B cell (primary cell): ENCODE measurements around the gene STPG3. TPM values are rescaled to one million over a fixed set of nuclear protein-coding genes. Genes with fewer than 3 reads are reported as not detected.

Experiments
- ATAC-seq: fragments of 200-7000 bp; cut with Tn5 transposase; one replicate; pipeline ENCODE4 v1.10.0; 2021; ENCODE audit warnings: low read depth, mild to moderate bottlenecking, moderate number of reproducible peaks, moderate library complexity
- CTCF ChIA-PET: fragments of 350-600 bp; sonication (Branson Sonifier 250); formaldehyde crosslinking; loops from one replicate; lab custom pipeline; 2021; ENCODE audit warnings: antibody characterized with exemption, inconsistent platforms; lab: Charles Lee
- POLR2A ChIA-PET: fragments of 350-600 bp; sonication (Branson Sonifier 250); formaldehyde crosslinking; loops from one replicate; lab custom pipeline; 2021; ENCODE audit warnings: antibody characterized with exemption; lab: Charles Lee
- DNase-seq: peaks from one replicate; pipeline ENCODE4 v3.0.0; 2013
- H2AFZ ChIP-seq: 2 replicates; pipeline ENCODE4 v1.6.1; 2012; ENCODE audit warnings: mild to moderate bottlenecking, low read depth, low read length; ENCODE audit not compliant: insufficient read depth, poor library complexity, severe bottlenecking
- H3K27ac ChIP-seq, 2 donors: 1 replicate in 1 of 2; 2 replicates in 1 of 2; pipeline ENCODE4 v1.5.1; 2012 to 2013; ENCODE audit warnings: low read length in 2 of 2, mild to moderate bottlenecking in 2 of 2, moderate library complexity in 1 of 2
- H3K27me3 ChIP-seq, 4 experiments: fragments of 200-600 bp in 1 of 4; sonication (generic) in 1 of 4; replicated peaks in 1 of 4; 1 replicate in 2 of 4; 2 replicates in 2 of 4; pipeline versions ENCODE4 v1.6.1 to v1.7.0; 2013 to 2016; ENCODE audit warnings: low read length in 3 of 4, mild to moderate bottlenecking in 2 of 4, mixed read lengths in 1 of 4, moderate library complexity in 1 of 4; ENCODE audit not compliant: insufficient read depth in 4 of 4, control insufficient read depth in 3 of 4; ENCODE audit errors: control extremely low read depth in 1 of 4
- H3K36me3 ChIP-seq, 2 experiments: replicated peaks in 1 of 2; 1 replicate in 1 of 2; 2 replicates in 1 of 2; pipeline versions ENCODE4 v1.6.1 to v1.7.1; 2013; ENCODE audit warnings: low read length in 1 of 2; ENCODE audit not compliant: insufficient read depth in 2 of 2, control insufficient read depth in 1 of 2; ENCODE audit errors: control extremely low read depth in 1 of 2, extremely low read depth in 1 of 2
- H3K4me1 ChIP-seq, 2 donors: fragments of 200-600 bp in 1 of 2; sonication (generic) in 1 of 2; 1 replicate in 1 of 2; 2 replicates in 1 of 2; pipeline versions ENCODE4 v1.5.1 to v1.6.1; 2013 to 2017; ENCODE audit warnings: low read length in 2 of 2; ENCODE audit not compliant: control insufficient read depth in 2 of 2, insufficient read depth in 2 of 2
- H3K4me2 ChIP-seq: replicated peaks from 2 replicates; pipeline ENCODE3; 2012; ENCODE audit warnings: mild to moderate bottlenecking, low read depth, low read length; ENCODE audit not compliant: poor library complexity, severe bottlenecking
- H3K4me3 ChIP-seq, 5 experiments: fragments of 200-600 bp in 1 of 5; sonication (generic) in 1 of 5; 1 replicate in 3 of 5; 2 replicates in 2 of 5; pipeline versions ENCODE4 v1.5.1 to v1.7.0; 2011 to 2016; ENCODE audit warnings: low read length in 4 of 5, mild to moderate bottlenecking in 4 of 5, low read depth in 2 of 5, control low read depth in 1 of 5, moderate library complexity in 1 of 5; ENCODE audit not compliant: insufficient read depth in 1 of 5; ENCODE audit errors: control extremely low read depth in 1 of 5, extremely low read depth in 1 of 5
- H3K79me2 ChIP-seq: fragments of 200-600 bp; sonication (generic); one replicate; pipeline ENCODE4 v1.6.0; 2016; ENCODE audit warnings: low read length; ENCODE audit not compliant: control insufficient read depth, insufficient read depth
- H3K9ac ChIP-seq: fragments of 200-600 bp; sonication (generic); 2 replicates; pipeline ENCODE4 v1.6.1; 2017; ENCODE audit warnings: mild to moderate bottlenecking, low read length, moderate library complexity
- H3K9me3 ChIP-seq, 3 donors: one replicate each; pipeline versions ENCODE4 v1.6.1 to v1.7.1; 2013; ENCODE audit warnings: low read length in 2 of 3; ENCODE audit not compliant: control insufficient read depth in 2 of 3, insufficient read depth in 1 of 3; ENCODE audit errors: control extremely low read depth in 1 of 3
- H4K20me1 ChIP-seq: 2 replicates; pipeline ENCODE4 v1.6.0; 2012; ENCODE audit warnings: mild to moderate bottlenecking, low read length; ENCODE audit not compliant: insufficient read depth, control insufficient read depth, poor library complexity, severe bottlenecking
- H3K27ac Mint-ChIP-seq: one replicate; pipeline ENCODE4 v1.8.0; 2021; ENCODE audit warnings: mixed read lengths
- H3K27me3 Mint-ChIP-seq: one replicate; pipeline ENCODE4 v1.8.0; 2021; ENCODE audit warnings: mixed read lengths
- H3K4me1 Mint-ChIP-seq: one replicate; pipeline ENCODE4 v1.8.0; 2021; ENCODE audit warnings: mixed read lengths
- H3K4me3 Mint-ChIP-seq: one replicate; pipeline ENCODE4 v1.8.0; 2021; ENCODE audit warnings: mixed read lengths
- H3K9me3 Mint-ChIP-seq: one replicate; pipeline ENCODE4 v1.8.0; 2022; ENCODE audit warnings: mixed read lengths; ENCODE audit not compliant: insufficient read depth
- EZH2 ChIP-seq: IDR thresholded peaks from 2 replicates; pipeline ENCODE4 v1.6.1; 2012; ENCODE audit warnings: borderline replicate concordance, low read depth, mild to moderate bottlenecking, moderate library complexity, low read length; ENCODE audit not compliant: insufficient read depth, poor library complexity, severe bottlenecking
- WGBS: methylation state at CpG from one replicate; pipeline ENCODE4 v1.1.5; 2013; ENCODE audit warnings: missing lambda C conversion rate; ENCODE audit not compliant: insufficient coverage; 5-methylcytosine and 5-hydroxymethylcytosine counted together
- intact Hi-C: fragments of 100-400 bp; cut with micrococcal nuclease; formaldehyde crosslinking; loops from one replicate; pipeline ENCODE4 v1.10.0; 2022
- polyA plus RNA-seq: library from polyadenylated mRNA; depleted of rRNA; stranded (reverse); fragments of >200 nt; gene quantifications from 2 replicates; pipeline ENCODE4 v1.2.3, GENCODE V29; 2012
- total RNA-seq, 2 donors: library from RNA; stranded (reverse); fragments of 120-200 nt in 1 of 2; gene quantifications; 1 replicate in 1 of 2; 2 replicates in 1 of 2; pipeline versions ENCODE4 v1.2.3 to v1.2.4, GENCODE V29; 2013 to 2022
- TF ChIP-seq, protein P1 (sequence below): fragments of 200-600 bp; IDR thresholded peaks from one replicate; pipeline ENCODE4 v1.8.0; 2022; ENCODE audit warnings: antibody characterized with exemption, mild to moderate bottlenecking

STPG3 gene
- total and polyA plus RNA-seq, 2 donors (not counting 1 experiment from before 2014, with no cell fraction given), result not detected

DNA sequence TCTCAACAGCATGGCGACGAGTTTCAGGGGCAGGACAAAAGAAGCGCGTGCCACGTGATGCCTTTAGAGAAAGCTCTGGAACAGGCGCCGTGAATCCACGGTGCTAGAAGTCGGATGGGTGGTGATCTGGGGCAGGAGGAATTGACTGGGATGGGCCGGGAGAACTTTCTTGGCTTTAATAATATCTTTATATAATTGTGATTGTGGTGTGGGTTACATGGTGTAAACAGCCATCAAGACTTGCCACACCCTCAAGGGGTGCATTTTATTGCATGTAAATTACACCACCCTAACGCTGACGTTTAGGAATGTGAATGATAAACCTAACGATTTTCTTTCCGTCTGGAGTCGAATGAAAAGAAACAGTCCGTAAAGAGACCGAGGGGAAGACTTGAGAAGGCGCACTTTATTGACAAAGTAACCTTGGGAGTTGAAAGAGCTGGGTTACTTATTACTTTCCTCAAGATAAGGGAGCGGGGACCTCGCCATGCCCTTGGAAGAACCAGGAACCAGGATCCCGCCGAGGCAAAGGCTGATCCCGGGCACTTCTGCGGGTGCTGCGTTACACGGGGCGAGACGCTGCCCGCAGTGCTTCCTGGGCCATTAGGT is 42.5 kb downstream of the STPG3 start:
- H3K9ac ChIP-seq, result no peak overlapping the region
- POLR2A ChIA-PET, result no interaction called here
- no peak for DNase-seq

More for the DNA sequence above, 42.5 kb downstream of the STPG3 start:
- Mint-ChIP-seq H3K4me3 (no peak overlapping the region), H3K27me3 (peaks cover 25% of the 10 kb centered on the region), H3K9me3 (no peaks in the 10 kb centered on the region), H3K27ac (no peak overlapping the region), H3K4me1 (peaks cover 15% of the 10 kb centered on the region)
- CTCF ChIA-PET, result interaction anchor here (0.9 to 1.3 kb wide), 3 partner anchors 8 to 152 kb away, joined by 3 read pairs; partner anchors contain the start of gene NRARP
- 93% methylated on average over 20 of the region's 29 CpGs for WGBS
- H3K4me3 ChIP-seq, result no peak overlapping the region
- H3K36me3 ChIP-seq, result no peaks in the 10 kb centered on the region
- H3K9me3 ChIP-seq, result peaks cover 0 to 23% (median 4%) of the 10 kb centered on the region in 3 donors
- H4K20me1 ChIP-seq, result peaks cover 9% of the 10 kb centered on the region
- intact Hi-C loops, result loop anchor here (10.0 kb wide), 1 partner anchor 241 kb away; no protein-coding TSS in a partner anchor
- H3K4me2 ChIP-seq, result no peak overlapping the region
- H3K27me3 ChIP-seq, result peaks cover 0 to 42% (median 21%) of the 10 kb centered on the region in 4 experiments
- no peak for ATAC-seq
- H2AFZ ChIP-seq, result no peak overlapping the region
- no peaks in the 10 kb centered on the region for H3K79me2 ChIP-seq
- H3K27ac ChIP-seq, result no peak overlapping the region
- TF ChIP-seq EZH2, result no peak
- TF ChIP-seq, protein P1, sequence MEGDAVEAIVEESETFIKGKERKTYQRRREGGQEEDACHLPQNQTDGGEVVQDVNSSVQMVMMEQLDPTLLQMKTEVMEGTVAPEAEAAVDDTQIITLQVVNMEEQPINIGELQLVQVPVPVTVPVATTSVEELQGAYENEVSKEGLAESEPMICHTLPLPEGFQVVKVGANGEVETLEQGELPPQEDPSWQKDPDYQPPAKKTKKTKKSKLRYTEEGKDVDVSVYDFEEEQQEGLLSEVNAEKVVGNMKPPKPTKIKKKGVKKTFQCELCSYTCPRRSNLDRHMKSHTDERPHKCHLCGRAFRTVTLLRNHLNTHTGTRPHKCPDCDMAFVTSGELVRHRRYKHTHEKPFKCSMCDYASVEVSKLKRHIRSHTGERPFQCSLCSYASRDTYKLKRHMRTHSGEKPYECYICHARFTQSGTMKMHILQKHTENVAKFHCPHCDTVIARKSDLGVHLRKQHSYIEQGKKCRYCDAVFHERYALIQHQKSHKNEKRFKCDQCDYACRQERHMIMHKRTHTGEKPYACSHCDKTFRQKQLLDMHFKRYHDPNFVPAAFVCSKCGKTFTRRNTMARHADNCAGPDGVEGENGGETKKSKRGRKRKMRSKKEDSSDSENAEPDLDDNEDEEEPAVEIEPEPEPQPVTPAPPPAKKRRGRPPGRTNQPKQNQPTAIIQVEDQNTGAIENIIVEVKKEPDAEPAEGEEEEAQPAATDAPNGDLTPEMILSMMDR, result no peak
- H3K4me1 ChIP-seq, result peaks cover 21 to 28% of the 10 kb centered on the region in 2 donors
